Measurements from ENCODE around the gene HSFY1.
"Not testable (repeated sequence)": the region's sequence is repeated elsewhere in the genome, so short reads cannot be mapped to it uniquely, and the experiment has no call there.

DNA sequence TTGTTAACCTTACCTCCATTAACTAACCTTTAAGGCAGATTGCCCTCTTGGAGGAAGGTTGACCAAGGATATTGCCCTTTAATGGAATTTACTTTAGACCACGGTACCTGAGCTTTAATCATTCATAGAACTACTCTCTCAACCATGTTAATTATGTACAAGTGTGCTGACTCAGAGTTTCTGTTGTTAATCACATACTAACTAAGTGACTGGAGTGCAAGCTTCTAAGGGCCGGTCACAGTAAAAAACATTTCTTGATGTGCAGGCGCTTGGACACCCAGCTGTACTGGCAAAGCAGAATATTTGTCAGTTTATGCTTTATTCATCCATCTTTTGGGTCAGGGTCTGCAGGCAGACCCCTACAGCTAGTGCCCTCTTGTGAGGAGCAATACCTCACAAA, 6.6 kb downstream of the HSFY1 start:
- not testable (repeated sequence) for TF ChIP-seq TCF12 (IDR thresholded peaks at IDR 0.05; ENCODE audit: low read depth, low read length); ZNF384 (IDR thresholded peaks at IDR 0.05; ENCODE audit: borderline replicate concordance, low read depth, low read length); RCOR1 (conservative IDR thresholded peaks at IDR 0.05; ENCODE audit: low read depth, low read length)
- TF ChIP-seq, protein P1, sequence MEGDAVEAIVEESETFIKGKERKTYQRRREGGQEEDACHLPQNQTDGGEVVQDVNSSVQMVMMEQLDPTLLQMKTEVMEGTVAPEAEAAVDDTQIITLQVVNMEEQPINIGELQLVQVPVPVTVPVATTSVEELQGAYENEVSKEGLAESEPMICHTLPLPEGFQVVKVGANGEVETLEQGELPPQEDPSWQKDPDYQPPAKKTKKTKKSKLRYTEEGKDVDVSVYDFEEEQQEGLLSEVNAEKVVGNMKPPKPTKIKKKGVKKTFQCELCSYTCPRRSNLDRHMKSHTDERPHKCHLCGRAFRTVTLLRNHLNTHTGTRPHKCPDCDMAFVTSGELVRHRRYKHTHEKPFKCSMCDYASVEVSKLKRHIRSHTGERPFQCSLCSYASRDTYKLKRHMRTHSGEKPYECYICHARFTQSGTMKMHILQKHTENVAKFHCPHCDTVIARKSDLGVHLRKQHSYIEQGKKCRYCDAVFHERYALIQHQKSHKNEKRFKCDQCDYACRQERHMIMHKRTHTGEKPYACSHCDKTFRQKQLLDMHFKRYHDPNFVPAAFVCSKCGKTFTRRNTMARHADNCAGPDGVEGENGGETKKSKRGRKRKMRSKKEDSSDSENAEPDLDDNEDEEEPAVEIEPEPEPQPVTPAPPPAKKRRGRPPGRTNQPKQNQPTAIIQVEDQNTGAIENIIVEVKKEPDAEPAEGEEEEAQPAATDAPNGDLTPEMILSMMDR (IDR thresholded peaks at IDR 0.05 in 2 of 3, conservative IDR thresholded peaks at IDR 0.05 in 1 of 3; ENCODE audit: control insufficient read depth in 2 of 3, extremely low read depth in 1 of 3, insufficient read depth in 1 of 3, low read depth in 3 of 3, low read length in 3 of 3), result not testable (repeated sequence)
